Stimulated activated naive CD8-positive, alpha-beta T cell treated with anti-CD3 and anti-CD28 coated beads, Interleukin-15, amount 100 ng/mL, for 72 hours (primary cell): ENCODE measurements around the gene RHBDL3.

ENCODE experiments used
- ATAC-seq: fragments of 150-1000 bp; cut with Tn5 transposase; 2 replicates; pipeline ENCODE4 v1.10.0; 2021; ENCODE audit warnings: mild to moderate bottlenecking, moderate library complexity
- DNase-seq, 2 donors: peaks; one replicate each; pipeline ENCODE4 v3.0.0; 2021 to 2022
- H3K27ac Mint-ChIP-seq, 2 donors: one replicate each; pipeline ENCODE4 v1.8.0; 2022; ENCODE audit warnings: mild to moderate bottlenecking in 2 of 2, mixed read lengths in 2 of 2, moderate library complexity in 2 of 2
- H3K27me3 Mint-ChIP-seq: one replicate; pipeline ENCODE4 v1.8.0; 2022; ENCODE audit warnings: mixed read lengths
- H3K4me1 Mint-ChIP-seq: one replicate; pipeline ENCODE4 v1.8.0; 2022; ENCODE audit warnings: mild to moderate bottlenecking, mixed read lengths
- H3K4me3 Mint-ChIP-seq, 2 donors: one replicate each; pipeline ENCODE4 v1.8.0; 2022; ENCODE audit warnings: mild to moderate bottlenecking in 2 of 2, mixed read lengths in 2 of 2, moderate library complexity in 1 of 2
- H3K9me3 Mint-ChIP-seq, 2 donors: one replicate each; pipeline ENCODE4 v1.8.0; 2022; ENCODE audit warnings: mixed read lengths in 2 of 2

RHBDL3 gene

GRCh38 chr17:32265192-32265923 is at the start of gene RHBDL3:
Gene RHBDL3 (plus strand): TSS chr17:32265832. CDS start chr17:32266190, 358 bp downstream.
- Mint-ChIP-seq H3K4me1 (peaks cover 29% of the 10 kb centered on the region), H3K27me3 (peaks cover 89% of the 10 kb centered on the region), H3K4me3 (peak within 1 kb of the TSS; percentile 75 to 82), H3K9me3 (no peaks in the 10 kb centered on the region), H3K27ac (no peak within 1 kb of the TSS)
- ATAC-seq (peak; percentile 51), DNase-seq (no peak)

- no peak overlapping the region for H3K4me3 Mint-ChIP-seq
- no peaks in the 10 kb centered on the region for H3K9me3 Mint-ChIP-seq
- peaks cover 55% of the 10 kb centered on the region for H3K4me1 Mint-ChIP-seq
- H3K27ac Mint-ChIP-seq, result no peak overlapping the region
- no peak for DNase-seq
- no peak for ATAC-seq
- H3K27me3 Mint-ChIP-seq, result no peaks in the 10 kb centered on the region
These were observed 43.0 kb upstream of the RHBDL3 start for GRCh38 chr17:32222621-32223020.

- Mint-ChIP-seq H3K9me3 (no peaks in the 10 kb centered on the region), H3K4me1 (peaks cover 48% of the 10 kb centered on the region), H3K27ac (peak overlapping the region; percentile 12 to 16), H3K27me3 (no peaks in the 10 kb centered on the region), H3K4me3 (peak overlapping the region in 1 of 2 donors; percentile 2)
- DNase-seq, result no peak
- peak; percentile 74 for ATAC-seq
These were observed 41.9 kb upstream of the RHBDL3 start for GRCh38 chr17:32223703-32224102.

GRCh38 chr17:32226886-32227285 is 38.7 kb upstream of the RHBDL3 start:
- Mint-ChIP-seq H3K27ac (no peak overlapping the region), H3K27me3 (no peaks in the 10 kb centered on the region)

GRCh38 chr17:32227910-32228309 is 37.7 kb upstream of the RHBDL3 start:
- Mint-ChIP-seq H3K9me3 (no peaks in the 10 kb centered on the region), H3K27ac (no peak overlapping the region), H3K4me1 (peaks cover 17% of the 10 kb centered on the region), H3K4me3 (no peak overlapping the region), H3K27me3 (no peaks in the 10 kb centered on the region)
- ATAC-seq, result no peak
- no peak for DNase-seq

More at GRCh38 chr17:32226886-32227285, 38.7 kb upstream of the RHBDL3 start:
- no peak for DNase-seq
- Mint-ChIP-seq H3K4me1 (peaks cover 19% of the 10 kb centered on the region), H3K4me3 (no peak overlapping the region), H3K9me3 (no peaks in the 10 kb centered on the region)
- no peak for ATAC-seq

- Mint-ChIP-seq H3K4me3 (no peak overlapping the region), H3K27ac (no peak overlapping the region), H3K4me1 (peaks cover 13% of the 10 kb centered on the region), H3K27me3 (no peaks in the 10 kb centered on the region), H3K9me3 (no peaks in the 10 kb centered on the region)
- no peak for ATAC-seq
- no peak for DNase-seq
These were observed 30.0 kb upstream of the RHBDL3 start for GRCh38 chr17:32235588-32235987.

GRCh38 chr17:32239456-32239855 is 26.2 kb upstream of the RHBDL3 start:
- H3K9me3 Mint-ChIP-seq, result no peaks in the 10 kb centered on the region

GRCh38 chr17:32240750-32241149 is 24.9 kb upstream of the RHBDL3 start:
- no peaks in the 10 kb centered on the region for H3K9me3 Mint-ChIP-seq
- H3K4me1 Mint-ChIP-seq, result no peaks in the 10 kb centered on the region
- no peaks in the 10 kb centered on the region for H3K27me3 Mint-ChIP-seq
- no peak overlapping the region for H3K27ac Mint-ChIP-seq
- DNase-seq (no peak), ATAC-seq (no peak)
- H3K4me3 Mint-ChIP-seq, result no peak overlapping the region

More at GRCh38 chr17:32239456-32239855, 26.2 kb upstream of the RHBDL3 start:
- ATAC-seq (no peak), DNase-seq (no peak)
- Mint-ChIP-seq H3K4me3 (no peak overlapping the region), H3K4me1 (no peaks in the 10 kb centered on the region), H3K27ac (no peak overlapping the region), H3K27me3 (no peaks in the 10 kb centered on the region)

- no peak overlapping the region for H3K4me3 Mint-ChIP-seq
- no peaks in the 10 kb centered on the region for H3K27me3 Mint-ChIP-seq
- H3K9me3 Mint-ChIP-seq, result no peaks in the 10 kb centered on the region
- DNase-seq (no peak), ATAC-seq (no peak)
- no peaks in the 10 kb centered on the region for H3K4me1 Mint-ChIP-seq
- no peak overlapping the region for H3K27ac Mint-ChIP-seq
These were observed 24.0 kb upstream of the RHBDL3 start for GRCh38 chr17:32241640-32242039.

- ATAC-seq, result no peak
- H3K27me3 Mint-ChIP-seq, result no peaks in the 10 kb centered on the region
- no peak overlapping the region for H3K4me3 Mint-ChIP-seq
- H3K9me3 Mint-ChIP-seq, result no peaks in the 10 kb centered on the region
- no peak for DNase-seq
- no peaks in the 10 kb centered on the region for H3K4me1 Mint-ChIP-seq
- H3K27ac Mint-ChIP-seq, result no peak overlapping the region
These were observed 16.2 kb upstream of the RHBDL3 start for GRCh38 chr17:32249475-32249874.

- Mint-ChIP-seq H3K27ac (no peak overlapping the region), H3K4me3 (no peak overlapping the region), H3K4me1 (no peaks in the 10 kb centered on the region), H3K27me3 (peaks cover 22% of the 10 kb centered on the region), H3K9me3 (no peaks in the 10 kb centered on the region)
- ATAC-seq (peak; percentile 98), DNase-seq (peak; percentile 72 to 76)
These were observed 12.5 kb upstream of the RHBDL3 start for GRCh38 chr17:32253117-32253611.

- Mint-ChIP-seq H3K27ac (no peak overlapping the region), H3K27me3 (peaks cover 52% of the 10 kb centered on the region), H3K4me3 (no peak overlapping the region), H3K4me1 (no peaks in the 10 kb centered on the region), H3K9me3 (no peaks in the 10 kb centered on the region)
- no peak for DNase-seq
- no peak for ATAC-seq
These were observed 9.5 kb upstream of the RHBDL3 start for GRCh38 chr17:32256012-32256700.

- no peak overlapping the region for H3K4me3 Mint-ChIP-seq
- H3K27me3 Mint-ChIP-seq, result peaks cover 57% of the 10 kb centered on the region
- H3K27ac Mint-ChIP-seq, result no peak overlapping the region
- ATAC-seq (no peak), DNase-seq (no peak)
- H3K4me1 Mint-ChIP-seq, result no peaks in the 10 kb centered on the region
- H3K9me3 Mint-ChIP-seq, result no peaks in the 10 kb centered on the region
These were observed 9.0 kb upstream of the RHBDL3 start for GRCh38 chr17:32256701-32257019.

GRCh38 chr17:32258383-32259140 is 7.1 kb upstream of the RHBDL3 start:
- no peaks in the 10 kb centered on the region for H3K4me1 Mint-ChIP-seq
- H3K27me3 Mint-ChIP-seq, result peaks cover 76% of the 10 kb centered on the region
- no peak overlapping the region for H3K4me3 Mint-ChIP-seq
- ATAC-seq (no peak), DNase-seq (no peak)
- H3K9me3 Mint-ChIP-seq, result no peaks in the 10 kb centered on the region
- H3K27ac Mint-ChIP-seq, result peak overlapping the region in 1 of 2 donors; percentile 64

GRCh38 chr17:32259586-32259985 is 6.0 kb upstream of the RHBDL3 start:
- H3K27me3 Mint-ChIP-seq, result peaks cover 86% of the 10 kb centered on the region
- H3K9me3 Mint-ChIP-seq, result no peaks in the 10 kb centered on the region
- DNase-seq (no peak), ATAC-seq (no peak)
- H3K27ac Mint-ChIP-seq, result no peak overlapping the region
- H3K4me1 Mint-ChIP-seq, result peaks cover 4% of the 10 kb centered on the region
- no peak overlapping the region for H3K4me3 Mint-ChIP-seq

GRCh38 chr17:32261417-32261736 is 4.3 kb upstream of the RHBDL3 start:
- Mint-ChIP-seq H3K9me3 (no peaks in the 10 kb centered on the region), H3K27me3 (peaks cover 87% of the 10 kb centered on the region), H3K4me1 (peaks cover 12% of the 10 kb centered on the region), H3K27ac (no peak overlapping the region), H3K4me3 (no peak overlapping the region)
- ATAC-seq (no peak), DNase-seq (no peak)
